ENCODE results near the gene CMTM7.

GRCh38 chr3:32410367-32411246 lies 19.0 kb downstream of the CMTM7 start:
- TF ChIP-seq CREB1 (IDR thresholded peaks at IDR 0.05): no peak
- no peak for TF ChIP-seq TAF1 (IDR thresholded peaks at IDR 0.05; ENCODE audit: low read depth, low read length)
- TF ChIP-seq POLR2A (IDR thresholded peaks at IDR 0.05; ENCODE audit: control extremely low read depth in 1 of 2, low read depth in 2 of 2, low read length in 2 of 2): no peak
- TF ChIP-seq ATF2 (IDR thresholded peaks at IDR 0.05; ENCODE audit: low read length): no peak
- TF ChIP-seq CTCF (IDR thresholded peaks at IDR 0.05; ENCODE audit: control extremely low read depth in 1 of 3, insufficient read depth in 1 of 3, low read depth in 1 of 3, low read length in 3 of 3): no peak
- no peak for TF ChIP-seq POLR2AphosphoS5 (IDR thresholded peaks at IDR 0.05; ENCODE audit: low read depth, low read length)
- no peak for TF ChIP-seq KDM1A (IDR thresholded peaks at IDR 0.05; ENCODE audit: borderline replicate concordance, low read length)
